22Rv1 (cell line): ENCODE data around the gene ENHO.

Source experiments
- CTCF ChIP-seq: fragments of 450-650 bp; IDR thresholded peaks from 2 replicates; pipeline ENCODE4 v1.5.1; 2017; ENCODE audit warnings: mild to moderate bottlenecking
- ZFX ChIP-seq: fragments of 450-650 bp; IDR thresholded peaks from 2 replicates; pipeline ENCODE4 v1.6.1; 2017; ENCODE audit warnings: antibody characterized with exemption, borderline replicate concordance

DNA sequence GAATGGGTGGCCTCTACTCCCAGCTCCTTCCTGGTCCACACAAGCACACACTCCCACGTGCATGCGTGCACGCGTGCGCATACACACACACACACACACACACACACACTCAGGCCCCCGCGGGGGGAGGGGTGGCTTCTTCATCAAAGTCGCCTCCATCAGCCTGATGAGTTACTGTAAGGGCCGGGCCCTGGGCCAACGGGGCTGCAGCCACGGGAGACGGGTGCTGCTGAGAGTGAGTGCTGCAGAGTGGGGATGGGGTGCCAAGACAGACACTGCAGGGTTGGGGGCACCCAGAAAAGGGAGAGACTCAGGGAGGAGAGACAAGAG is 48.7 kb upstream of the ENHO start:
- TF ChIP-seq CTCF (no peak), ZFX (no peak)
